WTC11 (cell line): ENCODE measurements around the gene CEACAM3. TPM values are rescaled to one million over a fixed set of nuclear protein-coding genes. Genes with fewer than 3 reads are reported as not detected.

Source experiments
- ATAC-seq: fragments of 200-7000 bp; cut with Tn5 transposase; 2 replicates; pipeline ENCODE4 v1.10.0; 2021; ENCODE audit warnings: mild to moderate bottlenecking, moderate library complexity
- CTCF ChIA-PET: fragments of 300-600 bp; sonication (Branson Sonifier 250); formaldehyde crosslinking; loops from one replicate; lab custom pipeline; 2021; ENCODE audit warnings: antibody characterized with exemption; lab: Charles Lee
- POLR2A ChIA-PET: fragments of 350-600 bp; sonication (Branson Sonifier 250); formaldehyde crosslinking; loops from one replicate; lab custom pipeline; 2021; ENCODE audit warnings: antibody characterized with exemption; lab: Charles Lee
- DNase-seq: peaks from one replicate; pipeline ENCODE4 v3.0.0; 2021; ENCODE audit warnings: low spot score
- H3K27ac Mint-ChIP-seq: 2 replicates; pipeline ENCODE4 v1.8.0; 2021; ENCODE audit warnings: mixed read lengths
- H3K27me3 Mint-ChIP-seq: 2 replicates; pipeline ENCODE4 v1.8.0; 2021; ENCODE audit warnings: low read depth, mild to moderate bottlenecking, moderate library complexity, mixed read lengths
- H3K36me3 Mint-ChIP-seq: 2 replicates; pipeline ENCODE4 v1.8.0; 2021; ENCODE audit warnings: mixed read lengths
- H3K4me1 Mint-ChIP-seq: 2 replicates; pipeline ENCODE4 v1.8.0; 2022; ENCODE audit warnings: mixed read lengths
- H3K4me3 Mint-ChIP-seq: 2 replicates; pipeline ENCODE4 v1.8.0; 2021; ENCODE audit warnings: mild to moderate bottlenecking, moderate library complexity, mixed read lengths
- H3K9me3 Mint-ChIP-seq: 2 replicates; pipeline ENCODE4 v1.8.0; 2021; ENCODE audit warnings: mixed read lengths
- AR ChIP-seq: fragments of 250-450 bp; sonication (Bioruptor Pico); IDR thresholded peaks from 2 replicates; pipeline ENCODE4 v1.9.0; 2021; ENCODE audit warnings: mild to moderate bottlenecking
- ATF3 ChIP-seq: sonication (generic); formaldehyde crosslinking; conservative IDR thresholded peaks from 2 replicates; pipeline ENCODE4 v1.8.1; 2022; ENCODE audit warnings: mild to moderate bottlenecking, missing genetic modification reagents
- CREB1 ChIP-seq: sonication (generic); formaldehyde crosslinking; IDR thresholded peaks from 2 replicates; pipeline ENCODE4 v1.8.0; 2023; ENCODE audit warnings: mild to moderate bottlenecking, missing genetic modification reagents
- CREM ChIP-seq: sonication (generic); formaldehyde crosslinking; IDR thresholded peaks from 2 replicates; pipeline ENCODE4 v1.8.1; 2022; ENCODE audit warnings: mild to moderate bottlenecking, missing genetic modification reagents, moderate library complexity
- ESRRA ChIP-seq: sonication (generic); formaldehyde crosslinking; IDR thresholded peaks from 2 replicates; pipeline ENCODE4 v1.8.1; 2022; ENCODE audit warnings: mild to moderate bottlenecking, missing genetic modification reagents, borderline replicate concordance
- GABPB1 ChIP-seq: sonication (generic); formaldehyde crosslinking; IDR thresholded peaks from 2 replicates; pipeline ENCODE4 v1.8.1; 2023; ENCODE audit warnings: mild to moderate bottlenecking, missing genetic modification reagents
- JAZF1 ChIP-seq: fragments of 250-450 bp; sonication (Bioruptor Pico); IDR thresholded peaks from 2 replicates; pipeline ENCODE4 v1.9.0; 2021; ENCODE audit warnings: moderate library complexity, mild to moderate bottlenecking, inconsistent platforms
- KAT7 ChIP-seq: sonication (generic); formaldehyde crosslinking; IDR thresholded peaks from 2 replicates; pipeline ENCODE4 v1.8.1; 2023; ENCODE audit warnings: missing genetic modification reagents, mild to moderate bottlenecking, borderline replicate concordance
- MXD4 ChIP-seq: fragments of 250-450 bp; sonication (Bioruptor Pico); IDR thresholded peaks from 2 replicates; pipeline ENCODE4 v1.8.0; 2021; ENCODE audit warnings: mild to moderate bottlenecking, moderate library complexity, borderline replicate concordance
- NFE2L1 ChIP-seq: sonication (generic); formaldehyde crosslinking; IDR thresholded peaks from 2 replicates; pipeline ENCODE4 v1.8.1; 2023; ENCODE audit warnings: missing genetic modification reagents
- PRRX2 ChIP-seq: fragments of 250-450 bp; sonication (Bioruptor Pico); IDR thresholded peaks from 2 replicates; pipeline ENCODE4 v1.8.0; 2021; ENCODE audit warnings: mild to moderate bottlenecking
- SMAD3 ChIP-seq: sonication (generic); formaldehyde crosslinking; IDR thresholded peaks from 2 replicates; pipeline ENCODE4 v1.8.0; 2022; ENCODE audit warnings: missing genetic modification reagents, mild to moderate bottlenecking, borderline replicate concordance
- SP1 ChIP-seq: sonication (generic); formaldehyde crosslinking; conservative IDR thresholded peaks from 2 replicates; pipeline ENCODE4 v1.8.1; 2022; ENCODE audit warnings: missing genetic modification reagents
- TCF7 ChIP-seq: sonication (generic); formaldehyde crosslinking; IDR thresholded peaks from 2 replicates; pipeline ENCODE4 v1.8.0; 2022; ENCODE audit warnings: mild to moderate bottlenecking, low read depth, missing genetic modification reagents, moderate library complexity
- ZBTB43 ChIP-seq: sonication (generic); formaldehyde crosslinking; IDR thresholded peaks from 2 replicates; pipeline ENCODE4 v1.8.1; 2023; ENCODE audit warnings: mild to moderate bottlenecking, missing genetic modification reagents
- ZMAT4 ChIP-seq: fragments of 250-450 bp; sonication (Bioruptor Pico); IDR thresholded peaks from 2 replicates; pipeline ENCODE4 v1.9.0; 2021; ENCODE audit warnings: mild to moderate bottlenecking
- ZNF121 ChIP-seq: sonication (generic); formaldehyde crosslinking; IDR thresholded peaks from 2 replicates; pipeline ENCODE4 v1.8.0; 2023; ENCODE audit warnings: missing genetic modification reagents
- ZNF281 ChIP-seq: sonication (generic); formaldehyde crosslinking; IDR thresholded peaks from 2 replicates; pipeline ENCODE4 v1.8.0; 2023; ENCODE audit warnings: mild to moderate bottlenecking, missing genetic modification reagents
- total RNA-seq: library from RNA; stranded (reverse); gene quantifications from 3 replicates; pipeline ENCODE4 v1.2.3, GENCODE V29; 2021
- TF ChIP-seq, protein P1 (sequence below): fragments of 250-450 bp; sonication (Bioruptor Pico); IDR thresholded peaks from 2 replicates; pipeline ENCODE4 v2.1.2; 2022; ENCODE audit warnings: mild to moderate bottlenecking, moderate library complexity
- TF ChIP-seq, protein P2 (sequence below): sonication (generic); formaldehyde crosslinking; IDR thresholded peaks from 2 replicates; pipeline ENCODE4 v1.8.1; 2022; ENCODE audit warnings: missing genetic modification reagents, borderline replicate concordance

CEACAM3 gene
- total RNA-seq, 1 experiment from 2014 or later = not detected

DNA sequence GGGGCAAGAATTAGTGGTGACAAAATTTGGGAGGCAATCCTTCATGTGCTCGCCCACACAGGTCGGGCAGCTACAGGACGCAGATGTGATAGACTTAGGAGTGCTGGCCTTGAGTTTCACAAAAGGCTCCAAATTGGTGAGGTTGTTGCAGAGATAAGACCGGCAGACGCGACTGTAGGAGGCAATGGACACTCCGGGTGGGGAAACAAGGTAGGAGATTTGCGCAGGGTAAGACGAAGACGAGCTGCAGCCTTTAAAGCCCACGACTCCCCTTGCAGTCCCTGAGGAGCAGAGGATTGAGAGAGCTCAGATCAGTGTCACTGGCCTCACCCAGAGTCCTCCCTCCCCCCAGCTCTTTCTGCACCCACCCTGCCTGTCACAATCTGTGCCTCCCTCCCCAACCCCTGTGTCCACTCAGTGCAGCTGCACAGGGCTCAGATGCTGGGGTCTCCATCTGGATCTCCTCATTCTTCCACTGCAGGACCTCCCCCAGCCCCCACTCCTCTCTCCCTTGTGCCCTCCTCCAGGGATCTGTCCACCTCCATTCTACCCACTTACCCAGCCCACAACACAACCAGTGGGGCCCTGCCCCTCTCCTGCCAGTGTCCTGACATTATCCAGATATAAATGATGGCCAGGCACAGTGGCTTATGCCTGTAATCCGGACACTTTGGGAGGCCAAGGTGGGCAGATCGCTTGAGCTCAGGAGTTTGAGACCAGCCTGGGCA is 41.8 kb downstream of the CEACAM3 start (continued):
- TF ChIP-seq, protein P1, sequence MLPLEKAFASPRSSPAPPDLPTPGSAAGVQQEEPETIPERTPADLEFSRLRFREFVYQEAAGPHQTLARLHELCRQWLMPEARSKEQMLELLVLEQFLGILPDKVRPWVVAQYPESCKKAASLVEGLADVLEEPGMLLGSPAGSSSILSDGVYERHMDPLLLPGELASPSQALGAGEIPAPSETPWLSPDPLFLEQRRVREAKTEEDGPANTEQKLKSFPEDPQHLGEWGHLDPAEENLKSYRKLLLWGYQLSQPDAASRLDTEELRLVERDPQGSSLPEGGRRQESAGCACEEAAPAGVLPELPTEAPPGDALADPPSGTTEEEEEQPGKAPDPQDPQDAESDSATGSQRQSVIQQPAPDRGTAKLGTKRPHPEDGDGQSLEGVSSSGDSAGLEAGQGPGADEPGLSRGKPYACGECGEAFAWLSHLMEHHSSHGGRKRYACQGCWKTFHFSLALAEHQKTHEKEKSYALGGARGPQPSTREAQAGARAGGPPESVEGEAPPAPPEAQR (CRISPR knock-in tag) = no peak
- no peak for TF ChIP-seq ESRRA
- no peak for TF ChIP-seq PRRX2
- TF ChIP-seq, protein P2, sequence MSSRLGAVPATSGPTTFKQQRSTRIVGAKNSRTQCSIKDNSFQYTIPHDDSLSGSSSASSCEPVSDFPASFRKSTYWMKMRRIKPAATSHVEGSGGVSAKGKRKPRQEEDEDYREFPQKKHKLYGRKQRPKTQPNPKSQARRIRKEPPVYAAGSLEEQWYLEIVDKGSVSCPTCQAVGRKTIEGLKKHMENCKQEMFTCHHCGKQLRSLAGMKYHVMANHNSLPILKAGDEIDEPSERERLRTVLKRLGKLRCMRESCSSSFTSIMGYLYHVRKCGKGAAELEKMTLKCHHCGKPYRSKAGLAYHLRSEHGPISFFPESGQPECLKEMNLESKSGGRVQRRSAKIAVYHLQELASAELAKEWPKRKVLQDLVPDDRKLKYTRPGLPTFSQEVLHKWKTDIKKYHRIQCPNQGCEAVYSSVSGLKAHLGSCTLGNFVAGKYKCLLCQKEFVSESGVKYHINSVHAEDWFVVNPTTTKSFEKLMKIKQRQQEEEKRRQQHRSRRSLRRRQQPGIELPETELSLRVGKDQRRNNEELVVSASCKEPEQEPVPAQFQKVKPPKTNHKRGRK (CRISPR knock-in tag) = no peak
- no peak for TF ChIP-seq CREM
- no peak for TF ChIP-seq ATF3
- TF ChIP-seq MXD4 (CRISPR knock-in tag) = no peak
- TF ChIP-seq NFE2L1 = no peak

DNA sequence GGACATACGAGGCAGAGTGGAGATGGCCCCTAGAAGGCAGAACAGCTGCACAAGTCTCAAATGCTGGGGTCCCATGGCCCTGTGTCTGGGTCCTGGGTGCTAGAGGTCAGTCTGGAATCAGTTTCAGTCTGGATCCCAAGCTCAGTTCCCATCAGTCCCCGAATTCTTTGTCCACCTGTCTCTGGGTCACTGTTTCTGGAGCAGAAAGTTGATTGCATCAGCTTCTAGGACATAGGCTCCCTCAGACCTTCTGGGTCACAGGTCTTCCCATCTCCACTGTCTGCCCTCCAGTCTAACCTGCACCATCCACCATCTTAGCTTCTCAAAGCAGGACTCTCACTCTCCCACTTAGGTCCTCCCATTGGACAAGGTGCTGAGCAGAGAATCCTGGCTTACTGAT is 42.8 kb downstream of the CEACAM3 start:
- DNase-seq (no peak), ATAC-seq (no peak)
- Mint-ChIP-seq H3K27me3 (peaks cover 42% of the 10 kb centered on the region), H3K4me1 (no peaks in the 10 kb centered on the region), H3K9me3 (peaks cover 4% of the 10 kb centered on the region), H3K4me3 (no peak overlapping the region), H3K36me3 (no peaks in the 10 kb centered on the region), H3K27ac (no peak overlapping the region)
- no peak for TF ChIP-seq ZNF121
- TF ChIP-seq AR (CRISPR knock-in tag) = no peak
- TF ChIP-seq SMAD3 (CRISPR knock-in tag) = no peak
- TF ChIP-seq CREB1 (CRISPR knock-in tag) = no peak
- TF ChIP-seq ATF3 = no peak
- no peak for TF ChIP-seq ZBTB43 (CRISPR knock-in tag)
- POLR2A ChIA-PET = interaction anchor here (1.1 to 1.7 kb wide), 2 partner anchors 21 to 87 kb away, joined by 3 to 5 read pairs; partner anchors contain the start of gene RPS19
- CTCF ChIA-PET = interaction anchor here (0.6 to 3.3 kb wide), 6 partner anchors 13 to 635 kb away, joined by 3 to 21 read pairs (median 10); partner anchors contain the start of gene CEACAM6

- ChIA-PET CTCF (interaction anchor here (1.3 to 2.1 kb wide), 2 partner anchors 15 to 90 kb away, joined by 5 to 6 read pairs; no protein-coding TSS in a partner anchor), POLR2A (no interaction called here)
- H3K4me3 Mint-ChIP-seq = no peak overlapping the region
- no peak overlapping the region for H3K27ac Mint-ChIP-seq
- peaks cover 11% of the 10 kb centered on the region for H3K9me3 Mint-ChIP-seq
- no peaks in the 10 kb centered on the region for H3K4me1 Mint-ChIP-seq
- ATAC-seq = no peak
- H3K36me3 Mint-ChIP-seq = no peaks in the 10 kb centered on the region
- DNase-seq = no peak
- H3K27me3 Mint-ChIP-seq = peaks cover 48% of the 10 kb centered on the region
- TF ChIP-seq KAT7 (CRISPR knock-in tag) = no peak
- no peak for TF ChIP-seq ZMAT4 (CRISPR knock-in tag)
- TF ChIP-seq SP1 (CRISPR knock-in tag) = no peak
- no peak for TF ChIP-seq JAZF1
- no peak for TF ChIP-seq ATF3
- TF ChIP-seq ZNF121 = no peak
- no peak for TF ChIP-seq GABPB1
- no peak for TF ChIP-seq ZNF281 (CRISPR knock-in tag)
- TF ChIP-seq TCF7 = no peak
- TF ChIP-seq MXD4 (CRISPR knock-in tag) = no peak
Measured at GRCh38 chr19:41843371-41843770, 47.0 kb downstream of the CEACAM3 start.
